ENCODE measurements around the gene KAT14. TPM values are rescaled to one million over a fixed set of nuclear protein-coding genes. Genes with fewer than 3 reads are reported as not detected.
"Not testable (repeated sequence)": the region's sequence is repeated elsewhere in the genome, so short reads cannot be mapped to it uniquely, and the experiment has no call there.

KAT14 gene
- total RNA-seq, 4 donors from 2014 or later: 12.2 to 13.8 (median 13.3) TPM

GRCh38 chr20:18174906-18175683, 37.4 kb downstream of the KAT14 start:
- H3K4me3 ChIP-seq: no peak overlapping the region
- H3K27me3 ChIP-seq: no peaks in the 10 kb centered on the region
- DNase-seq (ENCODE audit: low spot score in 2 of 2): no peak
- H3K4me1 ChIP-seq: no peaks in the 10 kb centered on the region
- peaks cover 0 to 76% (median 0%) of the 10 kb centered on the region in 3 donors for H3K36me3 ChIP-seq
- peaks cover 0 to 4% (median 0%) of the 10 kb centered on the region in 4 donors for H3K9me3 ChIP-seq
- 96% methylated on average over 14 of the region's 14 CpGs for WGBS, 2 donors
- no peak overlapping the region for H3K27ac ChIP-seq
- TF ChIP-seq POLR2A (IDR thresholded peaks at IDR 0.05): no peak
- TF ChIP-seq EP300 (IDR thresholded peaks at IDR 0.05): no peak
- TF ChIP-seq CTCF (IDR thresholded peaks at IDR 0.05): no peak

GRCh38 chr20:18176318-18176785, 38.7 kb downstream of the KAT14 start:
- no peak for DNase-seq (ENCODE audit: low spot score in 2 of 2)
- 81 to 90% methylated on average over 8 of the region's 8 CpGs for WGBS, 2 donors

GRCh38 chr20:18180366-18180765, 42.7 kb downstream of the KAT14 start:
- not testable (repeated sequence) for H3K27me3 ChIP-seq; H3K4me3 ChIP-seq; DNase-seq (ENCODE audit: low spot score in 2 of 2); H3K4me1 ChIP-seq; H3K27ac ChIP-seq; H3K9me3 ChIP-seq
- H3K36me3 ChIP-seq: peaks cover 0 to 88% (median 4%) of the 10 kb centered on the region in 3 donors

More at GRCh38 chr20:18176318-18176785, 38.7 kb downstream of the KAT14 start:
- Histone ChIP-seq H3K4me1 (no peaks in the 10 kb centered on the region), H3K36me3 (peaks cover 0 to 75% (median 0%) of the 10 kb centered on the region in 3 donors), H3K9me3 (peaks cover 0 to 10% (median 0%) of the 10 kb centered on the region in 4 donors), H3K27ac (no peak overlapping the region), H3K4me3 (no peak overlapping the region), H3K27me3 (no peaks in the 10 kb centered on the region)
- TF ChIP-seq CTCF (IDR thresholded peaks at IDR 0.05) (no peak), POLR2A (IDR thresholded peaks at IDR 0.05) (no peak), EP300 (IDR thresholded peaks at IDR 0.05) (no peak)

- H3K27ac ChIP-seq: no peak overlapping the region
- no peak overlapping the region for H3K4me3 ChIP-seq
- H3K36me3 ChIP-seq: peaks cover 0 to 88% (median 4%) of the 10 kb centered on the region in 3 donors
- TF ChIP-seq CTCF (IDR thresholded peaks at IDR 0.05) (no peak), POLR2A (IDR thresholded peaks at IDR 0.05) (no peak)
- 67 to 100% methylated on average over 1 of the region's 1 CpG for WGBS, 2 donors
- no peak for DNase-seq (ENCODE audit: low spot score in 2 of 2)
- peaks cover 0 to 10% (median 0%) of the 10 kb centered on the region in 4 donors for H3K9me3 ChIP-seq
- no peaks in the 10 kb centered on the region for H3K27me3 ChIP-seq
- peaks cover 0 to 4% (median 0%) of the 10 kb centered on the region in 4 donors for H3K4me1 ChIP-seq
These were observed 43.2 kb downstream of the KAT14 start for GRCh38 chr20:18180815-18181214.

GRCh38 chr20:18187020-18187419, 49.4 kb downstream of the KAT14 start:
- 85 to 88% methylated on average over 5 of the region's 5 CpGs for WGBS, 2 donors
- Histone ChIP-seq H3K27ac (no peak overlapping the region), H3K9me3 (no peaks in the 10 kb centered on the region), H3K36me3 (peaks cover 0 to 94% (median 4%) of the 10 kb centered on the region in 3 donors), H3K4me3 (no peak overlapping the region), H3K4me1 (peaks cover 0 to 4% (median 0%) of the 10 kb centered on the region in 4 donors), H3K27me3 (no peaks in the 10 kb centered on the region)
- TF ChIP-seq CTCF (IDR thresholded peaks at IDR 0.05) (no peak), POLR2A (IDR thresholded peaks at IDR 0.05) (no peak), EP300 (IDR thresholded peaks at IDR 0.05) (no peak)
- DNase-seq (ENCODE audit: low spot score in 2 of 2): no peak

Data from tibial nerve (tissue), 4 donors.